ENCODE data around the gene TBC1D14. TPM values are rescaled to one million over a fixed set of nuclear protein-coding genes. Genes with fewer than 3 reads are reported as not detected.

TBC1D14 gene
- polyA plus RNA-seq, 1 donor, result 46.0 TPM

- no peak for DNase-seq
Measured at GRCh38 chr4:7002336-7002735, 92.7 kb downstream of the TBC1D14 start.

- DNase-seq, result no peak
Measured at GRCh38 chr4:7003176-7003878, 93.7 kb downstream of the TBC1D14 start.

GRCh38 chr4:7003879-7004240 is 94.2 kb downstream of the TBC1D14 start:
- no peak for DNase-seq

GRCh38 chr4:7004331-7004730 is 94.7 kb downstream of the TBC1D14 start:
- no peak for DNase-seq

GRCh38 chr4:7005571-7005970 is 95.9 kb downstream of the TBC1D14 start:
- no peak for DNase-seq

GRCh38 chr4:7006411-7006810 is 96.8 kb downstream of the TBC1D14 start:
- no peak for DNase-seq

GRCh38 chr4:7007142-7007907 is 97.7 kb downstream of the TBC1D14 start:
- DNase-seq, result no peak

- DNase-seq, result no peak
Measured at GRCh38 chr4:7007944-7008343, 98.3 kb downstream of the TBC1D14 start.

- no peak for DNase-seq
Measured at GRCh38 chr4:7009564-7009963, 99.9 kb downstream of the TBC1D14 start.

- no peak for DNase-seq
Measured at GRCh38 chr4:7013175-7013574, 103.5 kb downstream of the TBC1D14 start.

GRCh38 chr4:7014815-7015214 is 105.2 kb downstream of the TBC1D14 start:
- no peak for DNase-seq

GRCh38 chr4:7015383-7016035 is 105.9 kb downstream of the TBC1D14 start:
- DNase-seq, result no peak

GRCh38 chr4:7016086-7016485 is 106.5 kb downstream of the TBC1D14 start:
- no peak for DNase-seq

- no peak for DNase-seq
Measured at GRCh38 chr4:7016512-7016911, 106.9 kb downstream of the TBC1D14 start.

GRCh38 chr4:7017446-7018048 is 107.9 kb downstream of the TBC1D14 start:
- no peak for DNase-seq

GRCh38 chr4:7018281-7018680 is 108.7 kb downstream of the TBC1D14 start:
- DNase-seq, result no peak

- DNase-seq, result no peak
Measured at GRCh38 chr4:7019367-7019766, 109.7 kb downstream of the TBC1D14 start.

- DNase-seq, result no peak
Measured at GRCh38 chr4:7020290-7020689, 110.7 kb downstream of the TBC1D14 start.

- no peak for DNase-seq
Measured at GRCh38 chr4:7020856-7021255, 111.2 kb downstream of the TBC1D14 start.

- DNase-seq, result no peak
Measured at GRCh38 chr4:7021355-7021754, 111.7 kb downstream of the TBC1D14 start.

GRCh38 chr4:7021930-7022664 is 112.5 kb downstream of the TBC1D14 start:
- no peak for DNase-seq

- DNase-seq, result no peak
Measured at GRCh38 chr4:7023486-7023885, 113.9 kb downstream of the TBC1D14 start.

GRCh38 chr4:7023901-7024300 is 114.3 kb downstream of the TBC1D14 start:
- no peak for DNase-seq
